SK-N-MC (cell line): ENCODE results near the gene TRPT1.

Source experiments
- DNase-seq: peaks from one replicate; pipeline ENCODE4 v3.0.0-alpha.2; 2011; ENCODE audit warnings: low read depth, low spot score
- H3K27ac ChIP-seq: fragments of 200-600 bp; sonication (generic); 2 replicates; pipeline ENCODE4 v1.5.1; 2016; ENCODE audit warnings: mixed run types
- H3K36me3 ChIP-seq: fragments of 200-600 bp; sonication (generic); 2 replicates; pipeline ENCODE4 v1.6.1; 2017; ENCODE audit warnings: antibody characterized with exemption, low read length, mixed read lengths; ENCODE audit not compliant: insufficient read depth
- H3K4me3 ChIP-seq: fragments of 200-600 bp; sonication (generic); 2 replicates; pipeline ENCODE4 v1.5.1; 2016
- H3K9ac ChIP-seq: fragments of 200-600 bp; sonication (generic); 2 replicates; pipeline ENCODE4 v1.8.0; 2017; ENCODE audit warnings: mixed run types, mixed read lengths; ENCODE audit not compliant: insufficient read length
- H3K9me3 ChIP-seq: fragments of 200-600 bp; sonication (generic); 2 replicates; pipeline ENCODE4 v1.6.1; 2017; ENCODE audit warnings: low read depth, mild to moderate bottlenecking, antibody characterized with exemption, low read length, moderate library complexity, mixed read lengths
- EZH2 ChIP-seq: fragments of 200-600 bp; sonication (generic); IDR thresholded peaks from one replicate; pipeline ENCODE4 v1.6.1; 2017; ENCODE audit warnings: antibody characterized with exemption
- FOXP2 ChIP-seq: optimal IDR thresholded peaks from 2 replicates; pipeline ENCODE3; 2011; ENCODE audit warnings: mild to moderate bottlenecking, moderate library complexity; ENCODE audit not compliant: insufficient read depth; ENCODE audit errors: extremely low read length, control extremely low read depth
- POLR2AphosphoS5 ChIP-seq: IDR thresholded peaks from 2 replicates; pipeline ENCODE4 v1.6.1; 2012; ENCODE audit warnings: mild to moderate bottlenecking, low read depth, low read length, borderline replicate concordance

TRPT1 gene

DNA sequence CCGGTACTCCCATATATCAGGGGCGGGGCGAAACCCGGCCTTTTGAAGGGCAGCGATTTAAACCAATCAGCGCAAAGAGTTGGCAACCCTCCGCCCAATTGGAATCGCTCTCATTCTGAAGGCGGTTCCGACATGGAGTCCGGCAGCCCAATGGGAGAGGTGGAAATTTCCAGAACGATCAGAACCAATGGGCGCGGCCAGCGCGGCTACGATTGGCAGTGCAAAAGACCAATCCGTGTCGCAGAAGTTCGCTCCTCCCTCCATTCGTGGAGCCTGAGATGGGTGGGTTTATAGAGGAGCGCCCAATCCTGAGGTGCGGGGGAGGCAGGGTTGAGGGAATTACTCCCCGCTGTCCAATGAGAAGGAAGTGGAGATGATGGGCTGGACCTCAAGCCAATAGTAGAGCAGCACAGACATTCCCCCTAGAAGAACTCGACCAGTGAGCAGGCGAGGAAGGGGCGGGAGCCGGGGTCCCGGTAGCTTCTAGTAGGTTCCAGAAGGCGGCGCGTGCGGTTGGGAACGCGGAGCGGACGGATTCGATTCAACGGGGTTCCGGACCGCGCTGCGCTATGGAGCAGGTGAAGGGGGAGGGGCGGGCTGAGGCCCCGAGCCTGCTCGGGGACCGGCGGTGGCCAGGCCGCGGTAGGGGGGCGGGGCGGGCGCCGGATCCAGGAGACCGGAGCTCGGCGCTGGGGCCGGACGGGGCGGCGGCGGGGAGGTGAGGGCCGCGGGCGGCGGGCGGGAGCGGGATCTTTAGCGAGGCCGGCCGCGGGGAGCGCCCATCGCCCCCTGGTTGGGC lies 40.1 kb downstream of the TRPT1 start, which contains the start of gene STIP1:
Gene STIP1, plus strand, starts transcription at position 479 of the 799 bp plus-strand sequence. Its CDS starts 91 bp downstream, at position 570.
- TF ChIP-seq POLR2AphosphoS5 (peak; percentile 61), EZH2 (no peak)
- DNase-seq: peak; percentile 100
- H3K4me3 ChIP-seq: peak within 1 kb of the TSS; percentile 98
- H3K9me3 ChIP-seq: no peaks in the 10 kb centered on the region
- peaks cover 11% of the 10 kb centered on the region for H3K36me3 ChIP-seq
- peak within 1 kb of the TSS; percentile 53; the same call in 1 of the 2 replicates for H3K27ac ChIP-seq
- H3K9ac ChIP-seq: peak within 1 kb of the TSS; percentile 93

GRCh38 chr11:64185175-64185692 lies 40.8 kb downstream of the TRPT1 start:
- Histone ChIP-seq H3K36me3 (peaks cover 11% of the 10 kb centered on the region), H3K9me3 (no peaks in the 10 kb centered on the region), H3K9ac (peak overlapping the region; percentile 93), H3K27ac (peak overlapping the region; percentile 53; the same call in 1 of the 2 replicates), H3K4me3 (peak overlapping the region; percentile 98)
- DNase-seq: no peak
- TF ChIP-seq POLR2AphosphoS5 (peak; percentile 99), EZH2 (no peak), FOXP2 (no peak)

- no peaks in the 10 kb centered on the region for H3K9me3 ChIP-seq
Measured at GRCh38 chr11:64183890-64184289, 42.1 kb downstream of the TRPT1 start.

GRCh38 chr11:64181506-64182411 lies 44.2 kb downstream of the TRPT1 start:
- TF ChIP-seq EZH2 (no peak), POLR2AphosphoS5 (peak; percentile 62), FOXP2 (no peak)
- Histone ChIP-seq H3K9me3 (no peaks in the 10 kb centered on the region), H3K9ac (no peak overlapping the region), H3K27ac (peak overlapping the region; percentile 42; the same call in 1 of the 2 replicates), H3K36me3 (no peaks in the 10 kb centered on the region), H3K4me3 (no peak overlapping the region)
- DNase-seq: no peak

More at GRCh38 chr11:64183890-64184289, 42.1 kb downstream of the TRPT1 start:
- no peak for DNase-seq
- Histone ChIP-seq H3K9ac (no peak overlapping the region), H3K4me3 (no peak overlapping the region), H3K27ac (no peak overlapping the region), H3K36me3 (peaks cover 6% of the 10 kb centered on the region)
- TF ChIP-seq POLR2AphosphoS5 (no peak), FOXP2 (no peak), EZH2 (no peak)

- Histone ChIP-seq H3K9me3 (no peaks in the 10 kb centered on the region), H3K4me3 (no peak overlapping the region), H3K27ac (no peak overlapping the region), H3K9ac (no peak overlapping the region), H3K36me3 (no peaks in the 10 kb centered on the region)
- DNase-seq: no peak
- TF ChIP-seq POLR2AphosphoS5: no peak
- TF ChIP-seq EZH2: no peak
Measured at GRCh38 chr11:64180891-64181290, 45.1 kb downstream of the TRPT1 start.

GRCh38 chr11:64178951-64179639 lies 46.9 kb downstream of the TRPT1 start:
- Histone ChIP-seq H3K36me3 (no peaks in the 10 kb centered on the region), H3K9ac (no peak overlapping the region), H3K4me3 (no peak overlapping the region), H3K27ac (no peak overlapping the region), H3K9me3 (no peaks in the 10 kb centered on the region)
- no peak for DNase-seq
- TF ChIP-seq FOXP2: no peak
- no peak for TF ChIP-seq EZH2
- no peak for TF ChIP-seq POLR2AphosphoS5

GRCh38 chr11:64178203-64178602 lies 47.8 kb downstream of the TRPT1 start:
- H3K36me3 ChIP-seq: no peaks in the 10 kb centered on the region
- H3K9me3 ChIP-seq: no peaks in the 10 kb centered on the region
- no peak overlapping the region for H3K27ac ChIP-seq
- TF ChIP-seq EZH2 (no peak), POLR2AphosphoS5 (no peak), FOXP2 (no peak)
- DNase-seq: no peak
- no peak overlapping the region for H3K4me3 ChIP-seq
- no peak overlapping the region for H3K9ac ChIP-seq

DNA sequence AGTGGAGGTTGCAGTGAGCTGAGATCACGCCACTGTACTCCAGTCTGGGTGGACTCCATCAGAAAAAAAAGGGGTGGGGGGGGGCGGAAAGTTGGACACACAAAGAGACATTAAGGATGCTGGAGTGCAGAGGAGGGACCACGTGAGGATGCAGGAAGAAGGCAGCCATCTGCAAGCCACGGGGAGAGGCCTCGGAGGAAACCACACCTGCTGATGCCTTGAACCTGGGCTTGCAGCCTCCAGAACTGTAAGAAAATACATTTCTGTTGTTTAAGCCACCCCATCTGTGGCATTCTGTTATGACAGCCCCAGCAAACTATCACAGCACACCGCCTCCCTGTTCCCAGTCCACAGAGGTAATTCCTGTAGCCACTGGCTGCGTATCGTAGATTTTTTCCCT lies 49.2 kb downstream of the TRPT1 start:
- DNase-seq: no peak
- Histone ChIP-seq H3K9ac (no peak overlapping the region), H3K36me3 (no peaks in the 10 kb centered on the region)

More for the DNA sequence above, 49.2 kb downstream of the TRPT1 start:
- Histone ChIP-seq H3K4me3 (no peak overlapping the region), H3K9me3 (no peaks in the 10 kb centered on the region), H3K27ac (no peak overlapping the region)
- TF ChIP-seq POLR2AphosphoS5 (no peak), FOXP2 (no peak), EZH2 (no peak)
